Body of pancreas (tissue), 4 donors: ENCODE results near the gene QKI. TPM values are rescaled to one million over a fixed set of nuclear protein-coding genes. Genes with fewer than 3 reads are reported as not detected.

Experiments used
- ATAC-seq: fragments of 150-250 bp; one replicate; pipeline ENCODE4 v1.9.1; 2016
- DNase-seq, 4 donors: peaks; one replicate each; pipeline ENCODE4 v3.0.0-alpha.2; 2019
- H3K27ac ChIP-seq, 4 donors: fragments of 200-600 bp; sonication (generic); 1 replicate in 3 of 4; 2 replicates in 1 of 4; pipeline versions ENCODE4 v1.5.1 to v1.6.1; 2016 to 2019; ENCODE audit warnings: mild to moderate bottlenecking in 1 of 4, mixed read lengths in 1 of 4, moderate library complexity in 1 of 4
- H3K27me3 ChIP-seq, 2 donors: fragments of 200-600 bp; sonication (generic); one replicate each; pipeline ENCODE4 v1.6.0; 2016; ENCODE audit warnings: mild to moderate bottlenecking in 1 of 2
- H3K36me3 ChIP-seq, 2 donors: fragments of 200-600 bp; sonication (generic); replicated peaks in 1 of 2; 2 replicates each; pipeline ENCODE4 v1.5.1; 2016; ENCODE audit warnings: low read depth in 2 of 2; ENCODE audit not compliant: insufficient read depth in 1 of 2
- H3K4me1 ChIP-seq: fragments of 200-600 bp; sonication (generic); one replicate; pipeline ENCODE4 v1.6.0; 2016
- H3K4me3 ChIP-seq, 2 donors: fragments of 200-600 bp; sonication (generic); 1 replicate in 1 of 2; 2 replicates in 1 of 2; pipeline ENCODE4 v1.5.1; 2016 to 2019
- H3K9me3 ChIP-seq, 3 donors: fragments of 200-600 bp; sonication (generic); 1 replicate in 2 of 3; 2 replicates in 1 of 3; pipeline ENCODE4 v1.5.1; 2016
- POLR2A ChIP-seq, 3 donors: fragments of 450-650 bp; IDR thresholded peaks; one replicate each; pipeline ENCODE4 v1.6.1; 2016; ENCODE audit warnings: antibody characterized with exemption in 3 of 3, mild to moderate bottlenecking in 2 of 3
- WGBS, 2 donors: methylation state at CpG; one replicate each; pipeline ENCODE4 v1.1.5; 2017; 5-methylcytosine and 5-hydroxymethylcytosine counted together
- intact Hi-C: fragments of 100-400 bp; cut with DNase I; formaldehyde crosslinking; loops from one replicate; pipeline ENCODE4 v1.15.1; 2023
- total RNA-seq, 2 donors: library from RNA; depleted of rRNA; stranded (reverse); fragments of >200 nt; gene quantifications; one replicate each; pipeline ENCODE4 v1.1.0, GENCODE V29; 2016
- TF ChIP-seq, protein P1 (sequence below), 7 experiments: fragments of 450-650 bp in 4 of 7; fragments of 200-600 bp in 3 of 7; sonication (generic) in 3 of 7; IDR thresholded peaks; one replicate each; pipeline ENCODE4 v1.5.1; 2016 to 2019; ENCODE audit warnings: antibody characterized with exemption in 7 of 7

QKI gene
- total RNA-seq, 2 donors from 2014 or later, result 60.4 to 61.3 TPM

- Histone ChIP-seq H3K27me3 (no peaks in the 10 kb centered on the region), H3K9me3 (no peaks in the 10 kb centered on the region), H3K4me3 (no peak overlapping the region), H3K27ac (no peak overlapping the region), H3K4me1 (peaks cover 7% of the 10 kb centered on the region), H3K36me3 (no peaks in the 10 kb centered on the region)
- peak; percentile 47 for ATAC-seq
- intact Hi-C loops, result no loop called here
- peak in 3 of 4 donors; percentile 19 to 44 (median 22) for DNase-seq
- TF ChIP-seq, protein P1, sequence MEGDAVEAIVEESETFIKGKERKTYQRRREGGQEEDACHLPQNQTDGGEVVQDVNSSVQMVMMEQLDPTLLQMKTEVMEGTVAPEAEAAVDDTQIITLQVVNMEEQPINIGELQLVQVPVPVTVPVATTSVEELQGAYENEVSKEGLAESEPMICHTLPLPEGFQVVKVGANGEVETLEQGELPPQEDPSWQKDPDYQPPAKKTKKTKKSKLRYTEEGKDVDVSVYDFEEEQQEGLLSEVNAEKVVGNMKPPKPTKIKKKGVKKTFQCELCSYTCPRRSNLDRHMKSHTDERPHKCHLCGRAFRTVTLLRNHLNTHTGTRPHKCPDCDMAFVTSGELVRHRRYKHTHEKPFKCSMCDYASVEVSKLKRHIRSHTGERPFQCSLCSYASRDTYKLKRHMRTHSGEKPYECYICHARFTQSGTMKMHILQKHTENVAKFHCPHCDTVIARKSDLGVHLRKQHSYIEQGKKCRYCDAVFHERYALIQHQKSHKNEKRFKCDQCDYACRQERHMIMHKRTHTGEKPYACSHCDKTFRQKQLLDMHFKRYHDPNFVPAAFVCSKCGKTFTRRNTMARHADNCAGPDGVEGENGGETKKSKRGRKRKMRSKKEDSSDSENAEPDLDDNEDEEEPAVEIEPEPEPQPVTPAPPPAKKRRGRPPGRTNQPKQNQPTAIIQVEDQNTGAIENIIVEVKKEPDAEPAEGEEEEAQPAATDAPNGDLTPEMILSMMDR (IDR thresholded peaks at IDR 0.05), result peak in 3 of 7 experiments; percentile 9 to 25 (median 22)
- no peak for TF ChIP-seq POLR2A (IDR thresholded peaks at IDR 0.05)
- WGBS, 2 donors, result 9 to 19% methylated on average over 4 of the region's 4 CpGs
These were observed 165.4 kb downstream of the QKI start for GRCh38 chr6:163579880-163580295.

- Histone ChIP-seq H3K27ac (no peak overlapping the region), H3K4me1 (peaks cover 7% of the 10 kb centered on the region), H3K9me3 (no peaks in the 10 kb centered on the region), H3K4me3 (no peak overlapping the region), H3K27me3 (no peaks in the 10 kb centered on the region), H3K36me3 (no peaks in the 10 kb centered on the region)
- TF ChIP-seq POLR2A (IDR thresholded peaks at IDR 0.05), result no peak
- TF ChIP-seq, protein P1 (IDR thresholded peaks at IDR 0.05), result no peak
- DNase-seq (no peak), ATAC-seq (no peak)
- WGBS, 2 donors, result 70% methylated on average over 8 of the region's 8 CpGs
- intact Hi-C loops, result no loop called here
These were observed 166.0 kb downstream of the QKI start for GRCh38 chr6:163580311-163581030.

- Histone ChIP-seq H3K36me3 (no peaks in the 10 kb centered on the region), H3K27ac (no peak overlapping the region), H3K9me3 (no peaks in the 10 kb centered on the region), H3K27me3 (no peaks in the 10 kb centered on the region), H3K4me3 (no peak overlapping the region), H3K4me1 (peaks cover 7% of the 10 kb centered on the region)
- DNase-seq (no peak), ATAC-seq (no peak)
- 74 to 78% methylated on average over 7 of the region's 7 CpGs for WGBS, 2 donors
- intact Hi-C loops, result no loop called here
- TF ChIP-seq POLR2A (IDR thresholded peaks at IDR 0.05), result no peak
- TF ChIP-seq, protein P1 (IDR thresholded peaks at IDR 0.05), result no peak
These were observed 169.0 kb downstream of the QKI start for GRCh38 chr6:163583558-163583957.

DNA sequence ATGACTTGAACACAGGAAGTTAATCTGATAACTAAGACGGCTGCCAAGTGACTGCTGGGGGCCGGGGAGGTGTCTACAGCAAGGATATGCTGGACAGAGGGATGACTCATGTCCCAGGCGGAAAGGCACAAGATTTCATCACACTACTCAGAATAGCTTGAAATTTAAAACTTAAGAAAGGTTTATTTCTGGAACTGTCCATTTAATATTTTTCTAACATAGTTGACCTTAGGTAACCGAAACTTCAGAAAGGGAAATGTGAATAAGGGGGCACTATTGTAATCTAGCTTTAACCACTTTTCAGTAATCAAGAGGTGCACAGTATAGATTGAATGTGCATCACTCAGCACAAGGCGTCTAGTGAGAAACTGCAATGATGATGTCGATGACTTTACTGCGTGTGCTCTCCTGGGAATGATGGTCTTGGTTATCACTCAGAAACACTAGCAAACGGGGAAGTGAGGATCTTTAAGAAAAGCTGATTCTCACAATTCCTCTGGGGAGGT lies 171.5 kb downstream of the QKI start:
- TF ChIP-seq POLR2A (IDR thresholded peaks at IDR 0.05), result no peak
- TF ChIP-seq, protein P1 (IDR thresholded peaks at IDR 0.05), result no peak
- 64 to 68% methylated on average over 8 of the region's 8 CpGs for WGBS, 2 donors
- Histone ChIP-seq H3K4me3 (no peak overlapping the region), H3K27ac (no peak overlapping the region), H3K9me3 (no peaks in the 10 kb centered on the region), H3K4me1 (no peaks in the 10 kb centered on the region), H3K27me3 (no peaks in the 10 kb centered on the region), H3K36me3 (no peaks in the 10 kb centered on the region)
- ATAC-seq (peak; percentile 40), DNase-seq (peak in 3 of 4 donors; percentile 27 to 57 (median 27))
- intact Hi-C loops, result no loop called here

GRCh38 chr6:163586888-163587287 lies 172.4 kb downstream of the QKI start:
- H3K27me3 ChIP-seq, result no peaks in the 10 kb centered on the region
- no peak overlapping the region for H3K27ac ChIP-seq
- intact Hi-C loops, result no loop called here
- no peaks in the 10 kb centered on the region for H3K4me1 ChIP-seq
- H3K4me3 ChIP-seq, result no peak overlapping the region
- TF ChIP-seq POLR2A (IDR thresholded peaks at IDR 0.05), result no peak
- TF ChIP-seq, protein P1 (IDR thresholded peaks at IDR 0.05), result no peak
- no peaks in the 10 kb centered on the region for H3K36me3 ChIP-seq
- DNase-seq, result no peak
- H3K9me3 ChIP-seq, result no peaks in the 10 kb centered on the region
- 73 to 80% methylated on average over 5 to 6 of the region's 6 CpGs for WGBS, 2 donors
- no peak for ATAC-seq
